Heart left ventricle (tissue), 13 donors: Measurements from ENCODE around the gene CCSER1.

Source experiments
- POLR2A ChIP-seq, 2 donors: fragments of 450-650 bp; IDR thresholded peaks; one replicate each; pipeline ENCODE4 v1.6.1; 2017; ENCODE audit warnings: antibody characterized with exemption in 2 of 2, mild to moderate bottlenecking in 2 of 2, moderate library complexity in 2 of 2
- TF ChIP-seq, protein P1 (sequence below), 12 donors: fragments of 200-600 bp; sonication (generic) in 4 of 12; IDR thresholded peaks; one replicate each; pipeline versions ENCODE4 v1.5.0 to v1.8.0; 2018 to 2022; ENCODE audit warnings: antibody characterized with exemption in 12 of 12, mild to moderate bottlenecking in 5 of 12
- donor health status: ischemic (EF 13 %, LVEDD 7.1; RV severe dilation, severe dysfunction).
- donor health status: DM: no; HTN: yes; CAD: no.
- donor health status: DM: no; HTN: no; CAD: no.
- donor health status: ischemic (EF 25% LVEDD 6.9; RV normal size, moderate dysfunction).
- donor health status: ischemic (EF 25% LVEDD 5.7; RV mildly dilated, moderate dysfunction).
- donor health status: ischemic (EF 35%, LVEDD 5.7; RV mildly dilated, moderate dysfunction).
- donor health status: nonischemic (EF 11% LVEDD 7.7; RV severe dilation, severe dysfunction).
- donor health status: DM: yes; HTN: yes; CAD: no.
- donor health status: PGD.
- donor health status: ischemic (EF 29% LVEDD 5.4; RV normal size, mild dysfunction).
- donor health status: nonischemic (EF 23%, LVEDD 6.1; RV moderate dilation, normal function).

DNA sequence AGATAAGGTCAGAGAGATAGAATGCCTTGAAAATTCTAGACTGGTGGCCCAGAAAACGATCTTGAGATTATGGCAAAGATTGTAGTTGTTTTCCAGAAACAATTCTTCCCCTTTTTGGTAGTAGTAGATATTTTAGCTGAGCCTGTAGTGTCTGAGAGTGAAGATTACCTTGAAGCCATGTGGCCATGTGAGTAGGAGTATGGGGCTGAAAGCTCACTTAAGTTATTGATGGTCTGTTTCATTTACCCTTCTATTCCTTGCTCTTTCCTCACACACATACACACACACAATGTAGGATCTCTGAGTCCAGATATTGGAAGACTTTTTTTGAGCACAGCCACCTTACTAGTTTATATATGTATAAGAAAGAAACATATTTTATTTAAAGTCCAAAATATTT, 1234.9 kb downstream of the CCSER1 start:
- TF ChIP-seq, protein P1, sequence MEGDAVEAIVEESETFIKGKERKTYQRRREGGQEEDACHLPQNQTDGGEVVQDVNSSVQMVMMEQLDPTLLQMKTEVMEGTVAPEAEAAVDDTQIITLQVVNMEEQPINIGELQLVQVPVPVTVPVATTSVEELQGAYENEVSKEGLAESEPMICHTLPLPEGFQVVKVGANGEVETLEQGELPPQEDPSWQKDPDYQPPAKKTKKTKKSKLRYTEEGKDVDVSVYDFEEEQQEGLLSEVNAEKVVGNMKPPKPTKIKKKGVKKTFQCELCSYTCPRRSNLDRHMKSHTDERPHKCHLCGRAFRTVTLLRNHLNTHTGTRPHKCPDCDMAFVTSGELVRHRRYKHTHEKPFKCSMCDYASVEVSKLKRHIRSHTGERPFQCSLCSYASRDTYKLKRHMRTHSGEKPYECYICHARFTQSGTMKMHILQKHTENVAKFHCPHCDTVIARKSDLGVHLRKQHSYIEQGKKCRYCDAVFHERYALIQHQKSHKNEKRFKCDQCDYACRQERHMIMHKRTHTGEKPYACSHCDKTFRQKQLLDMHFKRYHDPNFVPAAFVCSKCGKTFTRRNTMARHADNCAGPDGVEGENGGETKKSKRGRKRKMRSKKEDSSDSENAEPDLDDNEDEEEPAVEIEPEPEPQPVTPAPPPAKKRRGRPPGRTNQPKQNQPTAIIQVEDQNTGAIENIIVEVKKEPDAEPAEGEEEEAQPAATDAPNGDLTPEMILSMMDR (IDR thresholded peaks at IDR 0.05), result no peak
- no peak for TF ChIP-seq POLR2A (IDR thresholded peaks at IDR 0.05)
